B cell (primary cell): ENCODE results near the gene SDCCAG8. TPM values are rescaled to one million over a fixed set of nuclear protein-coding genes. Genes with fewer than 3 reads are reported as not detected.
A peak's percentile ranks its signal among the peaks of the same experiment; 100 is the strongest.

ENCODE experiments used
- ATAC-seq: fragments of 200-7000 bp; cut with Tn5 transposase; one replicate; pipeline ENCODE4 v1.10.0; 2021; ENCODE audit warnings: low read depth, mild to moderate bottlenecking, moderate number of reproducible peaks, moderate library complexity
- CTCF ChIA-PET: fragments of 350-600 bp; sonication (Branson Sonifier 250); formaldehyde crosslinking; loops from one replicate; lab custom pipeline; 2021; ENCODE audit warnings: antibody characterized with exemption, inconsistent platforms; lab: Charles Lee
- POLR2A ChIA-PET: fragments of 350-600 bp; sonication (Branson Sonifier 250); formaldehyde crosslinking; loops from one replicate; lab custom pipeline; 2021; ENCODE audit warnings: antibody characterized with exemption; lab: Charles Lee
- DNase-seq: peaks from one replicate; pipeline ENCODE4 v3.0.0; 2013
- H2AFZ ChIP-seq: 2 replicates; pipeline ENCODE4 v1.6.1; 2012; ENCODE audit warnings: mild to moderate bottlenecking, low read depth, low read length; ENCODE audit not compliant: insufficient read depth, poor library complexity, severe bottlenecking
- H3K27ac ChIP-seq, 2 donors: 1 replicate in 1 of 2; 2 replicates in 1 of 2; pipeline ENCODE4 v1.5.1; 2012 to 2013; ENCODE audit warnings: low read length in 2 of 2, mild to moderate bottlenecking in 2 of 2, moderate library complexity in 1 of 2
- H3K27me3 ChIP-seq, 4 experiments: fragments of 200-600 bp in 1 of 4; sonication (generic) in 1 of 4; replicated peaks in 1 of 4; 1 replicate in 2 of 4; 2 replicates in 2 of 4; pipeline versions ENCODE4 v1.6.1 to v1.7.0; 2013 to 2016; ENCODE audit warnings: low read length in 3 of 4, mild to moderate bottlenecking in 2 of 4, mixed read lengths in 1 of 4, moderate library complexity in 1 of 4; ENCODE audit not compliant: insufficient read depth in 4 of 4, control insufficient read depth in 3 of 4; ENCODE audit errors: control extremely low read depth in 1 of 4
- H3K36me3 ChIP-seq, 2 experiments: replicated peaks in 1 of 2; 1 replicate in 1 of 2; 2 replicates in 1 of 2; pipeline versions ENCODE4 v1.6.1 to v1.7.1; 2013; ENCODE audit warnings: low read length in 1 of 2; ENCODE audit not compliant: insufficient read depth in 2 of 2, control insufficient read depth in 1 of 2; ENCODE audit errors: control extremely low read depth in 1 of 2, extremely low read depth in 1 of 2
- H3K4me1 ChIP-seq, 2 donors: fragments of 200-600 bp in 1 of 2; sonication (generic) in 1 of 2; 1 replicate in 1 of 2; 2 replicates in 1 of 2; pipeline versions ENCODE4 v1.5.1 to v1.6.1; 2013 to 2017; ENCODE audit warnings: low read length in 2 of 2; ENCODE audit not compliant: control insufficient read depth in 2 of 2, insufficient read depth in 2 of 2
- H3K4me2 ChIP-seq: replicated peaks from 2 replicates; pipeline ENCODE3; 2012; ENCODE audit warnings: mild to moderate bottlenecking, low read depth, low read length; ENCODE audit not compliant: poor library complexity, severe bottlenecking
- H3K4me3 ChIP-seq, 5 experiments: fragments of 200-600 bp in 1 of 5; sonication (generic) in 1 of 5; 1 replicate in 3 of 5; 2 replicates in 2 of 5; pipeline versions ENCODE4 v1.5.1 to v1.7.0; 2011 to 2016; ENCODE audit warnings: low read length in 4 of 5, mild to moderate bottlenecking in 4 of 5, low read depth in 2 of 5, control low read depth in 1 of 5, moderate library complexity in 1 of 5; ENCODE audit not compliant: insufficient read depth in 1 of 5; ENCODE audit errors: control extremely low read depth in 1 of 5, extremely low read depth in 1 of 5
- H3K79me2 ChIP-seq: fragments of 200-600 bp; sonication (generic); one replicate; pipeline ENCODE4 v1.6.0; 2016; ENCODE audit warnings: low read length; ENCODE audit not compliant: control insufficient read depth, insufficient read depth
- H3K9ac ChIP-seq: fragments of 200-600 bp; sonication (generic); 2 replicates; pipeline ENCODE4 v1.6.1; 2017; ENCODE audit warnings: mild to moderate bottlenecking, low read length, moderate library complexity
- H3K9me3 ChIP-seq, 3 donors: one replicate each; pipeline versions ENCODE4 v1.6.1 to v1.7.1; 2013; ENCODE audit warnings: low read length in 2 of 3; ENCODE audit not compliant: control insufficient read depth in 2 of 3, insufficient read depth in 1 of 3; ENCODE audit errors: control extremely low read depth in 1 of 3
- H4K20me1 ChIP-seq: 2 replicates; pipeline ENCODE4 v1.6.0; 2012; ENCODE audit warnings: mild to moderate bottlenecking, low read length; ENCODE audit not compliant: insufficient read depth, control insufficient read depth, poor library complexity, severe bottlenecking
- H3K27ac Mint-ChIP-seq: one replicate; pipeline ENCODE4 v1.8.0; 2021; ENCODE audit warnings: mixed read lengths
- H3K27me3 Mint-ChIP-seq: one replicate; pipeline ENCODE4 v1.8.0; 2021; ENCODE audit warnings: mixed read lengths
- H3K4me1 Mint-ChIP-seq: one replicate; pipeline ENCODE4 v1.8.0; 2021; ENCODE audit warnings: mixed read lengths
- H3K4me3 Mint-ChIP-seq: one replicate; pipeline ENCODE4 v1.8.0; 2021; ENCODE audit warnings: mixed read lengths
- H3K9me3 Mint-ChIP-seq: one replicate; pipeline ENCODE4 v1.8.0; 2022; ENCODE audit warnings: mixed read lengths; ENCODE audit not compliant: insufficient read depth
- CTCF ChIP-seq: fragments of 200-600 bp; IDR thresholded peaks from one replicate; pipeline ENCODE4 v1.8.0; 2022; ENCODE audit warnings: antibody characterized with exemption, mild to moderate bottlenecking
- EZH2 ChIP-seq: IDR thresholded peaks from 2 replicates; pipeline ENCODE4 v1.6.1; 2012; ENCODE audit warnings: borderline replicate concordance, low read depth, mild to moderate bottlenecking, moderate library complexity, low read length; ENCODE audit not compliant: insufficient read depth, poor library complexity, severe bottlenecking
- WGBS: methylation state at CpG from one replicate; pipeline ENCODE4 v1.1.5; 2013; ENCODE audit warnings: missing lambda C conversion rate; ENCODE audit not compliant: insufficient coverage; 5-methylcytosine and 5-hydroxymethylcytosine counted together
- intact Hi-C: fragments of 100-400 bp; cut with micrococcal nuclease; formaldehyde crosslinking; loops from one replicate; pipeline ENCODE4 v1.10.0; 2022
- polyA plus RNA-seq: library from polyadenylated mRNA; depleted of rRNA; stranded (reverse); fragments of >200 nt; gene quantifications from 2 replicates; pipeline ENCODE4 v1.2.3, GENCODE V29; 2012
- total RNA-seq, 2 donors: library from RNA; stranded (reverse); fragments of 120-200 nt in 1 of 2; gene quantifications; 1 replicate in 1 of 2; 2 replicates in 1 of 2; pipeline versions ENCODE4 v1.2.3 to v1.2.4, GENCODE V29; 2013 to 2022

SDCCAG8 gene
- total and polyA plus RNA-seq, 2 donors (not counting 1 experiment from before 2014, with no cell fraction given), result 37.1 to 60.7 TPM

GRCh38 chr1:243267914-243268653 lies 12.2 kb downstream of the SDCCAG8 start:
- CTCF ChIA-PET, result no interaction called here
- ATAC-seq (peak; percentile 52), DNase-seq (peak; percentile 40)
- H4K20me1 ChIP-seq, result no peaks in the 10 kb centered on the region
- H2AFZ ChIP-seq, result peak overlapping the region; percentile 62
- intact Hi-C loops, result loop anchor here (2.0 kb wide), 1 partner anchor 19 kb away; no protein-coding TSS in a partner anchor
- peak overlapping the region in 1 of 2 donors; percentile 61 for H3K27ac ChIP-seq
- no peaks in the 10 kb centered on the region for H3K9me3 Mint-ChIP-seq
- POLR2A ChIA-PET, result no interaction called here
- H3K27me3 Mint-ChIP-seq, result no peaks in the 10 kb centered on the region
- TF ChIP-seq EZH2, result no peak
- TF ChIP-seq CTCF, result no peak
- no peaks in the 10 kb centered on the region for H3K9me3 ChIP-seq
- H3K36me3 ChIP-seq, result no peaks in the 10 kb centered on the region
- peak overlapping the region; percentile 16 for H3K9ac ChIP-seq
- H3K4me3 ChIP-seq, result peak overlapping the region in 1 of 5 experiments; percentile 35
- H3K4me3 Mint-ChIP-seq, result peak overlapping the region; percentile 75
- peak overlapping the region; percentile 71 for H3K4me2 ChIP-seq
- H3K79me2 ChIP-seq, result peaks cover 54% of the 10 kb centered on the region
- no CpG with 5 or more reads among the region's 12 CpGs for WGBS
- H3K4me1 ChIP-seq, result peaks cover 31 to 34% of the 10 kb centered on the region in 2 donors
- peak overlapping the region; percentile 62 for H3K27ac Mint-ChIP-seq
- no peaks in the 10 kb centered on the region for H3K27me3 ChIP-seq
- H3K4me1 Mint-ChIP-seq, result peaks cover 44% of the 10 kb centered on the region
